ENCODE results near the gene CHD9.
"Not testable (repeated sequence)": the region's sequence is repeated elsewhere in the genome, so short reads cannot be mapped to it uniquely, and the experiment has no call there.

CHD9 gene

DNA sequence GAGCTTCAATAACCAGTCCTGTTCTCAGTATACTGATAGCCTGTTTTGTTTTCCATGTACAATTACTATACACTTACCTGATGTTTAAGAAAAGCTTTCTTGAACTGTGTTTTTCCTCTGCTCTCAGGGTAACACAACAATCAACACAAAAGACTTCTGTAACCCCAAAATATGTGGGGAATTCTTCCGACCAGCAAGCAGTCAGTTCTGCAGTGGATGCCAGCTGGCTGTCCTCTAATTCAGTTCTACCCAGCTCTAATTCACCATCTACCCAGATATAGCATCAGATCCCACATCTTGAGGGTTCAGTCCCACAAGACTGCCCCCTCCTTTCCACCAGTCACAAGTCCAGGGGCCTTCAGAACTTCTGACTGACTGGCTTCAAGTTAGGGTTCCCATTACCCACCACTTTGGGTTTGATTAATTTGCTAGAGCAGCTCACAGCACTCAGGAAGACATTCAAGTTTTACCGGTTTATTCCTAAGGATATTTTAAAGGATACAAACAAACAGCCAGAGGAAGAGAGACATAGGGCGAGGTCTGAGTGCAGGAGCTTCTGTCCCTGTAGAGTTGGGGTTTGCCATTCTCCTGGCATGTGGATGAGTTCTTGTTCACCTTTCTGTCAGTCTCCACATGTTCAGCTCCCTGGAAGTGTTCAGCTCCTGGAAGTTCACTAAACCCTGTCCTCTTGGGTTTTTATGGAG lies 178.2 kb downstream of the CHD9 start:
- Histone ChIP-seq H3K27me3 (ENCODE audit: control insufficient read depth, insufficient read depth, low read length) (no peaks in the 10 kb centered on the region), H3K4me1 (ENCODE audit: control insufficient read depth, insufficient read depth, low read length) (no peaks in the 10 kb centered on the region), H3K36me3 (ENCODE audit: control insufficient read depth, insufficient read depth, low read length) (peaks cover 4% of the 10 kb centered on the region), H3K4me3 (ENCODE audit: low read depth, low read length) (no peak overlapping the region), H3K9ac (ENCODE audit: low read depth, low read length) (no peak overlapping the region), H3K9me3 (ENCODE audit: control insufficient read depth, insufficient read depth, low read length) (no peaks in the 10 kb centered on the region)

DNA sequence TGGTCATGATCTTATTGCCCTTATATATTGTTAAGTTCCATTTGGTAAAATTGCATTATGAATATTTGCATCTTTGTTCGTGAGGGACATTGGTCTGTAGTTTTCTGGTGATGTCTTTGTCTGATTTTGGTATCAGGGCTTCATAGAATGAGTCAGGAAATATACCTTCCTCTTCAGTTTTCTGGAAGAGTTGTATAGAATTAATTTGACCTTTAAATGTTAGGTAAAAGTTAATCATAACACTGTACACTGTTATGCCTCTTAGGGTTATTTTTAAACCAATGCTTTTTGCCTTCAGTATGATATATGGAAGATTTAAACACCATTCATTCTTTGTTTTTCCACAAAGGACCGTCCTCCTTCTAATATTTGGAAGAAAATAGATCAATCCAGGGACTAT lies 180.0 kb downstream of the CHD9 start:
- H3K4me3 ChIP-seq (ENCODE audit: low read depth, low read length): no peak overlapping the region
- H3K27me3 ChIP-seq (ENCODE audit: control insufficient read depth, insufficient read depth, low read length): no peaks in the 10 kb centered on the region
- no peaks in the 10 kb centered on the region for H3K9me3 ChIP-seq (ENCODE audit: control insufficient read depth, insufficient read depth, low read length)
- H3K9ac ChIP-seq (ENCODE audit: low read depth, low read length): no peak overlapping the region
- H3K36me3 ChIP-seq (ENCODE audit: control insufficient read depth, insufficient read depth, low read length): peaks cover 4% of the 10 kb centered on the region
- H3K4me1 ChIP-seq (ENCODE audit: control insufficient read depth, insufficient read depth, low read length): no peaks in the 10 kb centered on the region

DNA sequence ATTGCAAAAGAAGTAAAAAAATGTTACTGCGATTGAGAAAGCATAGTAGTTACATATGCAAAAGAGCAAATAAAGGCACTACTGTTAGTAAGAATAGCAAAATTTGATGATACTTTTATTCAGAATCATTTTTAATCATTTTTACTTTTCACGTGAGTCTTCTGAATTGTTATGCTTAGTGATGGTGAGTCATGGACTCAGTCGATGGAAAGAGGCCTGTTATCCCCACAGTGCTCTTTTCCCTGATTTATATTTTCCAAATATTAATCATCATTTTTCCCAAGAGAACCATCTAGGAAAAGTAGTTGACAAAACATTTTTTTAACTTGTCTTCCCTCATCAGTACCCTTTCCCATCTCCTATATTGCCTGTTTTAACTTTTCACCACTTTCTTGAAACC lies 181.1 kb downstream of the CHD9 start:
- Histone ChIP-seq H3K9ac (ENCODE audit: low read depth, low read length) (no peak overlapping the region), H3K9me3 (ENCODE audit: control insufficient read depth, insufficient read depth, low read length) (no peaks in the 10 kb centered on the region), H3K36me3 (ENCODE audit: control insufficient read depth, insufficient read depth, low read length) (peaks cover 4% of the 10 kb centered on the region), H3K4me1 (ENCODE audit: control insufficient read depth, insufficient read depth, low read length) (no peaks in the 10 kb centered on the region), H3K4me3 (ENCODE audit: low read depth, low read length) (no peak overlapping the region), H3K27me3 (ENCODE audit: control insufficient read depth, insufficient read depth, low read length) (no peaks in the 10 kb centered on the region)

- Histone ChIP-seq H3K4me3 (ENCODE audit: low read depth, low read length) (no peak overlapping the region), H3K9me3 (ENCODE audit: control insufficient read depth, insufficient read depth, low read length) (no peaks in the 10 kb centered on the region), H3K27me3 (ENCODE audit: control insufficient read depth, insufficient read depth, low read length) (no peaks in the 10 kb centered on the region), H3K4me1 (ENCODE audit: control insufficient read depth, insufficient read depth, low read length) (no peaks in the 10 kb centered on the region), H3K36me3 (ENCODE audit: control insufficient read depth, insufficient read depth, low read length) (peaks cover 4% of the 10 kb centered on the region), H3K9ac (ENCODE audit: low read depth, low read length) (no peak overlapping the region)
Observed at GRCh38 chr16:53249331-53249730, 194.5 kb downstream of the CHD9 start.

- no peak overlapping the region for H3K9ac ChIP-seq (ENCODE audit: low read depth, low read length)
- H3K27me3 ChIP-seq (ENCODE audit: control insufficient read depth, insufficient read depth, low read length): no peaks in the 10 kb centered on the region
- no peaks in the 10 kb centered on the region for H3K4me1 ChIP-seq (ENCODE audit: control insufficient read depth, insufficient read depth, low read length)
- no peaks in the 10 kb centered on the region for H3K9me3 ChIP-seq (ENCODE audit: control insufficient read depth, insufficient read depth, low read length)
- H3K4me3 ChIP-seq (ENCODE audit: low read depth, low read length): no peak overlapping the region
- no peaks in the 10 kb centered on the region for H3K36me3 ChIP-seq (ENCODE audit: control insufficient read depth, insufficient read depth, low read length)
Observed at GRCh38 chr16:53257001-53257400, 202.2 kb downstream of the CHD9 start.

DNA sequence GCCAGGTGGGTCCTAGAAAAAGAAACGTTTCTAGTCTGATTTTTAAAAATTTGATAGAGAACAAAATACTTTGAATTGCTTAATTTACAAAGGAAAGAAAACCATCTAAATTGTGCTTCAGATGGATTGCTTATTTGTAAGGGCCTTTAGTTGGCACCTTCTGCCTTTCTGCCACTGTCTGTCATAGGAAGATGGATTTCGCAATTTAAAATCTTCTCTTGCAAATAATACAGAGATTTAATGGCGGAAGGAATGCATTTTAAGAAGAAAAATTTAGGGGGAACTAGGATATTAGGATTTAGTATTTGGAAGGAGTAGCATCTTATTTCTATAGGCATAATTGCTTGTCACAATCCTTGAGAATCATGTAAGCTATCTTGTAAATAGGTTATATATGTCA lies 204.0 kb downstream of the CHD9 start:
- no peaks in the 10 kb centered on the region for H3K4me1 ChIP-seq (ENCODE audit: control insufficient read depth, insufficient read depth, low read length)
- no peaks in the 10 kb centered on the region for H3K9me3 ChIP-seq (ENCODE audit: control insufficient read depth, insufficient read depth, low read length)
- no peak overlapping the region for H3K9ac ChIP-seq (ENCODE audit: low read depth, low read length)
- H3K4me3 ChIP-seq (ENCODE audit: low read depth, low read length): no peak overlapping the region
- H3K36me3 ChIP-seq (ENCODE audit: control insufficient read depth, insufficient read depth, low read length): no peaks in the 10 kb centered on the region
- H3K27me3 ChIP-seq (ENCODE audit: control insufficient read depth, insufficient read depth, low read length): no peaks in the 10 kb centered on the region

- Histone ChIP-seq H3K27me3 (ENCODE audit: control insufficient read depth, insufficient read depth, low read length) (no peaks in the 10 kb centered on the region), H3K36me3 (ENCODE audit: control insufficient read depth, insufficient read depth, low read length) (no peaks in the 10 kb centered on the region), H3K4me3 (ENCODE audit: low read depth, low read length) (no peak overlapping the region), H3K4me1 (ENCODE audit: control insufficient read depth, insufficient read depth, low read length) (no peaks in the 10 kb centered on the region), H3K9ac (ENCODE audit: low read depth, low read length) (no peak overlapping the region), H3K9me3 (ENCODE audit: control insufficient read depth, insufficient read depth, low read length) (no peaks in the 10 kb centered on the region)
Observed at GRCh38 chr16:53261276-53261675, 206.5 kb downstream of the CHD9 start.

DNA sequence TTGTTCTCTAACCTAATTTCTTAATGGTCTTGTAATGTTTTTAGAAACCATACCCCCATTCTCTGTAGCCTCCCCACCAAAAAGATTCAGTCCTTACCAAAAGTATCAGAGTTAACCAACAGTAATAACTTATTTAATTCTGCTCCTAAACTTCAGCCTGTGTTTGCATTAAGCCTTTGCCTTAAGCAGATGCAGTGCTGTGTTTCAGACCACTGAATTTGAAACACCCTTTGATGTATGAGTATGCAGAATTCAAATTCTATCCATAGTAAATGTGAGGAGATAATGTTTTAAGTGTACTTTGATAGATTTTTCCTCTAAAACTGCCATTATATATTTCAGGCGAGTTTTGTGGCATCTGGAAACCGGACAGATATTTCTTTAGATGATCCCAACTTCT lies 207.9 kb downstream of the CHD9 start:
- H3K27me3 ChIP-seq (ENCODE audit: control insufficient read depth, insufficient read depth, low read length): no peaks in the 10 kb centered on the region
- H3K9me3 ChIP-seq (ENCODE audit: control insufficient read depth, insufficient read depth, low read length): no peaks in the 10 kb centered on the region
- H3K36me3 ChIP-seq (ENCODE audit: control insufficient read depth, insufficient read depth, low read length): peaks cover 4% of the 10 kb centered on the region
- no peak overlapping the region for H3K4me3 ChIP-seq (ENCODE audit: low read depth, low read length)
- no peak overlapping the region for H3K9ac ChIP-seq (ENCODE audit: low read depth, low read length)
- no peaks in the 10 kb centered on the region for H3K4me1 ChIP-seq (ENCODE audit: control insufficient read depth, insufficient read depth, low read length)

DNA sequence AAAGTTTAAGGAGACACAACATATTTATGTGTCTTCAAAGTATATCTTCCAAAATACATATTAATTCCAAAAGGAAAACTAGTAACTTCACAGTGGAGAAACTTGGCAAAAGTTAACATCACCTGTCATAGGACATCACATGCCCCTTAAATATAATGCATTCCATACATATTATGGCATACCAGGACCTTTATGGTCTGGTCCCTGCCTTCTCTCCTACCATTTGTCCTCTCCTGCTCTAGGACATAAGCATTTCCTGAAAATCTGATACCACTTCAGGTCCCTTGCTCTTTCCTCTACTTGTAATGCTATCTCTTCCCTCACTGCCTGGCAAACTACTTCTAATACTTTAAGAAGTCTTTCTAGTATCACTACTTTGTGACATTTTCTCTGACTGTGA lies 211.4 kb downstream of the CHD9 start:
- Histone ChIP-seq H3K4me1 (ENCODE audit: control insufficient read depth, insufficient read depth, low read length) (no peaks in the 10 kb centered on the region), H3K36me3 (ENCODE audit: control insufficient read depth, insufficient read depth, low read length) (peaks cover 4% of the 10 kb centered on the region), H3K27me3 (ENCODE audit: control insufficient read depth, insufficient read depth, low read length) (no peaks in the 10 kb centered on the region)

GRCh38 chr16:53278498-53278897 lies 223.7 kb downstream of the CHD9 start:
- not testable (repeated sequence) for H3K4me3 ChIP-seq (ENCODE audit: low read depth, low read length); H3K9me3 ChIP-seq (ENCODE audit: control insufficient read depth, insufficient read depth, low read length); H3K9ac ChIP-seq (ENCODE audit: low read depth, low read length); H3K36me3 ChIP-seq (ENCODE audit: control insufficient read depth, insufficient read depth, low read length); H3K27me3 ChIP-seq (ENCODE audit: control insufficient read depth, insufficient read depth, low read length); H3K4me1 ChIP-seq (ENCODE audit: control insufficient read depth, insufficient read depth, low read length)

More for the DNA sequence above, 211.4 kb downstream of the CHD9 start:
- no peak overlapping the region for H3K9ac ChIP-seq (ENCODE audit: low read depth, low read length)
- H3K9me3 ChIP-seq (ENCODE audit: control insufficient read depth, insufficient read depth, low read length): no peaks in the 10 kb centered on the region
- H3K4me3 ChIP-seq (ENCODE audit: low read depth, low read length): no peak overlapping the region

DNA sequence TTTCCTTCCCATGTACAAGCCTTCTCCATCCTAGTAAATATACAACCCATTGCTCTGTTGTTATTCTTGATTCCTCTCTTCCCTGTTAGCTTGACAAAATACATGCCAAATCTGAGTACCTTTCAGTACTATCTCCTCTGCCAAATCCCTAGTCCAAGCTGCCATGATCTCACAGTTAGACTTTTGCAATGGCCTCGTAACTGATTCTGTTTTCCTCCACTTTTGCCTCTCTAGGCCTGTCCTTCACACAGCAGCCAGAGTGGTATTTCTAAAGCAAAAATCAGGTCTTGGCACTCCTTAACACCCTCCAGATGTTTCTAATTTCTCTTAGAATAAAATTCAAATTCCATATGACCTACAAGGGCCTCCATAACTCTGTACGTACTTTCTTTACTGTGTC lies 226.5 kb downstream of the CHD9 start:
- no peak overlapping the region for H3K9ac ChIP-seq (ENCODE audit: low read depth, low read length)
- peaks cover 3% of the 10 kb centered on the region for H3K36me3 ChIP-seq (ENCODE audit: control insufficient read depth, insufficient read depth, low read length)
- no peaks in the 10 kb centered on the region for H3K9me3 ChIP-seq (ENCODE audit: control insufficient read depth, insufficient read depth, low read length)
- H3K4me1 ChIP-seq (ENCODE audit: control insufficient read depth, insufficient read depth, low read length): no peaks in the 10 kb centered on the region
- H3K4me3 ChIP-seq (ENCODE audit: low read depth, low read length): no peak overlapping the region
- H3K27me3 ChIP-seq (ENCODE audit: control insufficient read depth, insufficient read depth, low read length): no peaks in the 10 kb centered on the region

- Histone ChIP-seq H3K4me1 (ENCODE audit: control insufficient read depth, insufficient read depth, low read length) (no peaks in the 10 kb centered on the region), H3K9ac (ENCODE audit: low read depth, low read length) (no peak overlapping the region), H3K4me3 (ENCODE audit: low read depth, low read length) (no peak overlapping the region), H3K9me3 (ENCODE audit: control insufficient read depth, insufficient read depth, low read length) (no peaks in the 10 kb centered on the region), H3K36me3 (ENCODE audit: control insufficient read depth, insufficient read depth, low read length) (peaks cover 3% of the 10 kb centered on the region), H3K27me3 (ENCODE audit: control insufficient read depth, insufficient read depth, low read length) (no peaks in the 10 kb centered on the region)
Observed at GRCh38 chr16:53281859-53282258, 227.1 kb downstream of the CHD9 start.

All from iPS-15b (cell line).